Endothelial cell of umbilical vein (primary cell): Measurements from ENCODE around the gene WFDC6. TPM values are rescaled to one million over a fixed set of nuclear protein-coding genes. Genes with fewer than 3 reads are reported as not detected.

Experiments
- BruUV-seq: library from RNA; stranded (reverse); fragments of 400-500 nt; replicated peaks from 2 replicates; lab custom pipeline; 2021; lab: Mats Ljungman, UMichigan
- CTCF ChIA-PET: fragments of 300-600, 350-600 bp; sonication (Branson Sonifier 250); formaldehyde crosslinking; loops from one replicate; lab custom pipeline; 2021; ENCODE audit warnings: antibody characterized with exemption, inconsistent platforms; lab: Charles Lee
- POLR2A ChIA-PET: fragments of 300-600, 350-600 bp; sonication (Branson Sonifier 250); formaldehyde crosslinking; loops from one replicate; lab custom pipeline; 2021; ENCODE audit warnings: antibody characterized with exemption, inconsistent platforms; lab: Charles Lee
- DNase-seq: peaks from one replicate; pipeline ENCODE4 v3.0.0-alpha.2; 2011; ENCODE audit warnings: low read depth, low spot score
- FAIRE-seq: peaks from 2 replicates; lab custom pipeline; 2011; peaks lifted over from hg19 to GRCh38; lab: Jason Lieb, UNC
- H2AFZ ChIP-seq: 2 replicates; pipeline ENCODE4 v1.6.0; 2012; ENCODE audit warnings: low read depth, low read length, control low read depth, inconsistent platforms
- H3K27ac ChIP-seq: 2 replicates; pipeline ENCODE4 v1.5.1; 2011; ENCODE audit warnings: low read depth, mild to moderate bottlenecking, control low read depth, low read length, moderate library complexity; ENCODE audit not compliant: insufficient read depth
- H3K27me3 ChIP-seq, 2 experiments: 2 replicates each; pipeline versions ENCODE4 v1.6.0 to v1.6.1; 2011; ENCODE audit warnings: low read length in 2 of 2, mixed read lengths in 1 of 2; ENCODE audit not compliant: control insufficient read depth in 2 of 2, insufficient read depth in 2 of 2
- H3K36me3 ChIP-seq, 2 experiments: 2 replicates in 1 of 2; 3 replicates in 1 of 2; pipeline ENCODE4 v1.5.1; 2011; ENCODE audit warnings: low read length in 2 of 2, mild to moderate bottlenecking in 1 of 2, moderate library complexity in 1 of 2; ENCODE audit not compliant: control insufficient read depth in 2 of 2, insufficient read depth in 2 of 2; ENCODE audit errors: extremely low read depth in 1 of 2
- H3K4me1 ChIP-seq: 3 replicates; pipeline ENCODE4 v1.5.1; 2011; ENCODE audit warnings: mild to moderate bottlenecking, low read length; ENCODE audit not compliant: control insufficient read depth, insufficient read depth; ENCODE audit errors: extremely low read depth
- H3K4me2 ChIP-seq: 2 replicates; pipeline ENCODE4 v1.6.1; 2011; ENCODE audit warnings: low read length, control low read depth, mixed read lengths; ENCODE audit not compliant: insufficient read depth
- H3K4me3 ChIP-seq, 3 experiments: fragments of 200-600 bp in 1 of 3; sonication (generic), shearing (Covaris generic) in 1 of 3; replicated peaks in 1 of 3; 2 replicates each; pipeline ENCODE4 v1.5.1; 2011 to 2016; ENCODE audit warnings: control low read depth in 3 of 3, low read length in 3 of 3, mild to moderate bottlenecking in 2 of 3, inconsistent platforms in 1 of 3, low read depth in 1 of 3, moderate library complexity in 1 of 3; ENCODE audit not compliant: insufficient read depth in 1 of 3
- H3K79me2 ChIP-seq: 2 replicates; pipeline ENCODE4 v1.6.0; 2012; ENCODE audit warnings: low read length, inconsistent platforms; ENCODE audit not compliant: control insufficient read depth, insufficient read depth
- H3K9ac ChIP-seq: replicated peaks from 2 replicates; pipeline ENCODE3; 2011; ENCODE audit warnings: low read length, control low read depth; ENCODE audit not compliant: insufficient read depth; ENCODE audit errors: extremely low read depth
- H3K9me1 ChIP-seq: replicated peaks from 3 replicates; pipeline ENCODE4 v1.6.0; 2011; ENCODE audit warnings: mild to moderate bottlenecking, low read length; ENCODE audit not compliant: control insufficient read depth, insufficient read depth; ENCODE audit errors: extremely low read depth
- H3K9me3 ChIP-seq: replicated peaks from 2 replicates; pipeline ENCODE4 v1.5.1; 2012; ENCODE audit warnings: low read length, inconsistent platforms; ENCODE audit not compliant: control insufficient read depth, insufficient read depth
- H4K20me1 ChIP-seq: replicated peaks from 2 replicates; pipeline ENCODE3; 2011; ENCODE audit warnings: mild to moderate bottlenecking, low read length; ENCODE audit not compliant: control insufficient read depth, insufficient read depth; ENCODE audit errors: extremely low read depth
- EZH2 ChIP-seq: IDR thresholded peaks from 2 replicates; pipeline ENCODE4 v1.6.1; 2012; ENCODE audit warnings: borderline replicate concordance, low read depth, mild to moderate bottlenecking, moderate library complexity, low read length, inconsistent platforms; ENCODE audit not compliant: severe bottlenecking
- FOS ChIP-seq: IDR thresholded peaks from 2 replicates; pipeline ENCODE4 v1.6.1; 2011; ENCODE audit warnings: mild to moderate bottlenecking, low read length, moderate library complexity, borderline replicate concordance; ENCODE audit not compliant: insufficient read depth
- GATA2 ChIP-seq: IDR thresholded peaks from 2 replicates; pipeline ENCODE4 v1.7.0; 2011; ENCODE audit warnings: low read depth, mild to moderate bottlenecking, moderate library complexity, mixed read lengths, low read length; ENCODE audit not compliant: insufficient read length, insufficient read depth
- JUN ChIP-seq: IDR thresholded peaks from 2 replicates; pipeline ENCODE4 v1.6.1; 2011; ENCODE audit warnings: borderline replicate concordance, low read depth; ENCODE audit not compliant: insufficient read length, insufficient read depth
- MYC ChIP-seq: IDR thresholded peaks from one replicate; pipeline ENCODE4 v1.6.1; 2011; ENCODE audit warnings: mild to moderate bottlenecking, low read depth, low read length
- POLR2A ChIP-seq: IDR thresholded peaks from 2 replicates; pipeline ENCODE4 v1.6.1; 2012; ENCODE audit warnings: low read depth, mild to moderate bottlenecking, control low read depth, low read length
- POLR2AphosphoS5 ChIP-seq: IDR thresholded peaks from 2 replicates; pipeline ENCODE4 v1.6.1; 2012; ENCODE audit warnings: low read depth, mild to moderate bottlenecking, control low read depth, low read length, moderate library complexity; ENCODE audit not compliant: insufficient read depth
- dilution Hi-C: fragments of 300-500 bp; cut with MboI; formaldehyde crosslinking; loops from one replicate; pipeline ENCODE4 v1.15.0; 2019; ENCODE audit warnings: low sequenced_read_pairs; ENCODE audit not compliant: extremely low pct_ligation_motif_present
- intact Hi-C: fragments of 100-400 bp; cut with micrococcal nuclease; formaldehyde crosslinking; loops from one replicate; pipeline ENCODE4 v1.10.0; 2022
- polyA plus RNA-seq, 4 experiments: library from polyadenylated mRNA; depleted of rRNA in 3 of 4; stranded (reverse) in 3 of 4; unstranded in 1 of 4; fragments of >200 nt; gene quantifications; 2 replicates each; pipeline versions ENCODE4 v1.2.1 to v1.2.3, GENCODE V29; 2011 to 2012; ENCODE audit warnings: missing spikeins in 1 of 4
- total RNA-seq: library from RNA; stranded (reverse); gene quantifications from 2 replicates; pipeline ENCODE4 v1.2.3, GENCODE V29; 2021
- TF ChIP-seq, protein P1 (sequence below): IDR thresholded peaks from 2 replicates; pipeline ENCODE4 v1.6.1; 2011; ENCODE audit not compliant: insufficient read depth, insufficient read length
- TF ChIP-seq, protein P2 (sequence below), 2 donors: IDR thresholded peaks; 1 replicate in 1 of 2; 2 replicates in 1 of 2; pipeline ENCODE4 v1.5.1; 2011; ENCODE audit warnings: low read length in 2 of 2, mild to moderate bottlenecking in 2 of 2, moderate library complexity in 2 of 2, control low read depth in 1 of 2, inconsistent platforms in 1 of 2, low read depth in 1 of 2; ENCODE audit not compliant: insufficient read depth in 1 of 2; ENCODE audit errors: extremely low read depth in 1 of 2

Gene WFDC6
- total and polyA plus RNA-seq, 2 donors (not counting 3 experiments of a cell fraction or from before 2014, with no cell fraction given): not detected

DNA sequence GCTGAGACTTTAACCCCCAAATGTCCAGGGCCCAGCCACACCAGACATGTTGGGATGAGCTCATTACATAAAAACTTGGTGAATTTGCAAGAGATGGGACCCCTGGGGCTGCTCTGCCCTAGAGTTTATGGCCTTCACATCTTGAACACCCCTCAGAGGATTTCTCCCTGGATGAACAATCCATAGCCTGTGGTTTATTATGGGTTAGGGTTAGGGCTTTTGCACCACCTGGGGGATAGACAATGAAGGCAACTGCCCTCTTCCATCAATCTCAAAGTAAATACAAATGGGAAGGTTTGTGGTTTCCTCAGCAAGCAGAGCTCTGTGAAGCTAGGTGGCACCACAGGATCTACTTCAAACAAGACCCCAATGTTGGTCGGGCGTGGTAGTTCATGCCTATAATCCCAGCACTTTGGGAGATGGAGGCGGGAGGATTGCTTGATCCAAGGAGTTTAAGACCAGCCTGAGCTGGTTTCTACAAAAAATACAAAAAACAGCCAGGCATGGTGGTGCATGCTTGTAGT lies 41.2 kb downstream of the WFDC6 start:
- Histone ChIP-seq H3K9me1 (no peaks in the 10 kb centered on the region), H3K36me3 (no peaks in the 10 kb centered on the region), H3K9me3 (no peaks in the 10 kb centered on the region), H4K20me1 (no peaks in the 10 kb centered on the region), H3K27me3 (peaks cover 3 to 6% of the 10 kb centered on the region in 2 experiments), H2AFZ (no peak overlapping the region), H3K79me2 (no peaks in the 10 kb centered on the region), H3K4me2 (no peak overlapping the region), H3K27ac (no peak overlapping the region), H3K4me1 (no peaks in the 10 kb centered on the region), H3K9ac (no peak overlapping the region), H3K4me3 (no peak overlapping the region)
- FAIRE-seq (no peak), DNase-seq (no peak)
- ChIA-PET CTCF (interaction anchor here (1.3 kb wide), 1 partner anchor 48 kb away, joined by 3 read pairs; no protein-coding TSS in a partner anchor), POLR2A (no interaction called here)
- intact Hi-C loops: no loop called here
- dilution Hi-C loops: no loop called here
- no TSS peak for BruUV-seq
- TF ChIP-seq FOS (no peak), MYC (no peak), GATA2 (no peak), EZH2 (no peak), POLR2A (no peak), JUN (no peak), POLR2AphosphoS5 (no peak)
- TF ChIP-seq, protein P1, sequence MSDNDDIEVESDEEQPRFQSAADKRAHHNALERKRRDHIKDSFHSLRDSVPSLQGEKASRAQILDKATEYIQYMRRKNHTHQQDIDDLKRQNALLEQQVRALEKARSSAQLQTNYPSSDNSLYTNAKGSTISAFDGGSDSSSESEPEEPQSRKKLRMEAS: no peak
- TF ChIP-seq, protein P2, sequence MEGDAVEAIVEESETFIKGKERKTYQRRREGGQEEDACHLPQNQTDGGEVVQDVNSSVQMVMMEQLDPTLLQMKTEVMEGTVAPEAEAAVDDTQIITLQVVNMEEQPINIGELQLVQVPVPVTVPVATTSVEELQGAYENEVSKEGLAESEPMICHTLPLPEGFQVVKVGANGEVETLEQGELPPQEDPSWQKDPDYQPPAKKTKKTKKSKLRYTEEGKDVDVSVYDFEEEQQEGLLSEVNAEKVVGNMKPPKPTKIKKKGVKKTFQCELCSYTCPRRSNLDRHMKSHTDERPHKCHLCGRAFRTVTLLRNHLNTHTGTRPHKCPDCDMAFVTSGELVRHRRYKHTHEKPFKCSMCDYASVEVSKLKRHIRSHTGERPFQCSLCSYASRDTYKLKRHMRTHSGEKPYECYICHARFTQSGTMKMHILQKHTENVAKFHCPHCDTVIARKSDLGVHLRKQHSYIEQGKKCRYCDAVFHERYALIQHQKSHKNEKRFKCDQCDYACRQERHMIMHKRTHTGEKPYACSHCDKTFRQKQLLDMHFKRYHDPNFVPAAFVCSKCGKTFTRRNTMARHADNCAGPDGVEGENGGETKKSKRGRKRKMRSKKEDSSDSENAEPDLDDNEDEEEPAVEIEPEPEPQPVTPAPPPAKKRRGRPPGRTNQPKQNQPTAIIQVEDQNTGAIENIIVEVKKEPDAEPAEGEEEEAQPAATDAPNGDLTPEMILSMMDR (IDR thresholded peaks at IDR 0.05; ENCODE audit: extremely low read depth in 1 of 2, insufficient read depth in 1 of 2, low read depth in 1 of 2, low read length in 2 of 2): no peak
